OCI-LY7 (cell line): ENCODE data around the gene CSKMT. TPM values are rescaled to one million over a fixed set of nuclear protein-coding genes. Genes with fewer than 3 reads are reported as not detected.
"Not testable (repeated sequence)": the region's sequence is repeated elsewhere in the genome, so short reads cannot be mapped to it uniquely, and the experiment has no call there.

Source experiments
- BruUV-seq: library from RNA; stranded (reverse); fragments of 400-500 nt; replicated peaks from 2 replicates; lab custom pipeline; 2021; lab: Mats Ljungman, UMichigan
- CTCF ChIA-PET: fragments of 300-600 bp; sonication (Branson Sonifier 250); formaldehyde crosslinking; loops from one replicate; lab custom pipeline; 2022; ENCODE audit warnings: antibody characterized with exemption; ENCODE audit not compliant: unreplicated experiment; lab: Charles Lee
- POLR2A ChIA-PET: fragments of 300-600 bp; sonication (Branson Sonifier 250); formaldehyde crosslinking; loops from one replicate; lab custom pipeline; 2022; ENCODE audit warnings: antibody characterized with exemption; lab: Charles Lee
- DNase-seq: peaks from one replicate; pipeline ENCODE4 v3.0.0-alpha.2; 2015; ENCODE audit warnings: low spot score
- H2AFZ ChIP-seq: fragments of 200-600 bp; sonication (generic), shearing (Covaris generic); 2 replicates; pipeline ENCODE4 v1.6.1; 2014; ENCODE audit warnings: mild to moderate bottlenecking, antibody characterized with exemption, low read length, moderate library complexity
- H3K27ac ChIP-seq: fragments of 200-600 bp; sonication (generic); 2 replicates; pipeline ENCODE4 v1.5.1; 2014; ENCODE audit warnings: mixed run types, low read depth, mild to moderate bottlenecking, moderate library complexity, low read length, inconsistent platforms; ENCODE audit not compliant: poor library complexity, severe bottlenecking
- H3K36me3 ChIP-seq: fragments of 200-600 bp; sonication (generic); 2 replicates; pipeline ENCODE4 v1.6.1; 2014; ENCODE audit warnings: mild to moderate bottlenecking, antibody characterized with exemption, low read length, moderate library complexity, mixed read lengths; ENCODE audit not compliant: insufficient read depth
- H3K4me1 ChIP-seq: fragments of 200-600 bp; sonication (generic); 2 replicates; pipeline ENCODE4 v1.5.1; 2014; ENCODE audit warnings: mild to moderate bottlenecking, low read length; ENCODE audit not compliant: insufficient read depth, poor library complexity, severe bottlenecking
- H3K4me2 ChIP-seq: fragments of 200-600 bp; sonication (generic); 2 replicates; pipeline ENCODE4 v1.6.1; 2014; ENCODE audit warnings: mild to moderate bottlenecking, low read length
- H3K4me3 ChIP-seq: fragments of 200-600 bp; sonication (generic); 2 replicates; pipeline ENCODE4 v1.5.1; 2014; ENCODE audit warnings: mild to moderate bottlenecking, low read depth, low read length; ENCODE audit not compliant: poor library complexity, severe bottlenecking
- H3K79me2 ChIP-seq: fragments of 200-600 bp; sonication (generic); 2 replicates; pipeline ENCODE4 v1.6.1; 2016; ENCODE audit warnings: low read depth, mild to moderate bottlenecking, low read length, moderate library complexity, mixed read lengths; ENCODE audit not compliant: insufficient read depth
- H3K9me2 ChIP-seq: fragments of 200-600 bp; sonication (generic); 2 replicates; pipeline ENCODE4 v1.6.1; 2016; ENCODE audit warnings: mild to moderate bottlenecking, low read length, mixed read lengths; ENCODE audit not compliant: insufficient read depth
- H3K9me3 ChIP-seq: fragments of 200-600 bp; sonication (generic); 2 replicates; pipeline ENCODE4 v1.6.1; 2014; ENCODE audit warnings: mild to moderate bottlenecking, mixed run types, low read length, mixed read lengths
- H4K20me1 ChIP-seq: fragments of 200-600 bp; sonication (generic); 2 replicates; pipeline ENCODE4 v1.6.1; 2014; ENCODE audit warnings: mild to moderate bottlenecking, antibody characterized with exemption, low read length, moderate library complexity, mixed read lengths; ENCODE audit not compliant: insufficient read depth
- CTCF ChIP-seq: fragments of 200-600 bp; sonication (generic); conservative IDR thresholded peaks from 2 replicates; pipeline ENCODE4 v1.5.1; 2014; ENCODE audit warnings: mild to moderate bottlenecking, antibody characterized with exemption, low read length, moderate library complexity, mixed read lengths
- EZH2phosphoT487 ChIP-seq: fragments of 200-600 bp; sonication (generic); IDR thresholded peaks from 2 replicates; pipeline ENCODE4 v1.6.1; 2018; ENCODE audit warnings: low read depth, borderline replicate concordance, mild to moderate bottlenecking, mixed run types, antibody characterized with exemption, low read length, moderate library complexity, mixed read lengths
- intact Hi-C: fragments of 100-400 bp; cut with micrococcal nuclease; formaldehyde crosslinking; loops from one replicate; pipeline ENCODE4 v1.10.0; 2022; ENCODE audit not compliant: unreplicated experiment
- total RNA-seq, 2 experiments: library from RNA; depleted of rRNA in 1 of 2; stranded (reverse); fragments of >200 nt in 1 of 2; shearing (Covaris generic) in 1 of 2; gene quantifications; 2 replicates each; pipeline ENCODE4 v1.2.3, GENCODE V29; 2014 to 2022

The CSKMT gene
- total RNA-seq, 2 experiments from 2014 or later, result 80.1 to 88.4 TPM

- CTCF ChIA-PET, result no interaction called here
- no peaks in the 10 kb centered on the region for H3K9me3 ChIP-seq
- DNase-seq, result no peak
- H3K27ac ChIP-seq, result no peak overlapping the region
- H3K9me2 ChIP-seq, result no peaks in the 10 kb centered on the region
- H3K4me1 ChIP-seq, result peaks cover 16% of the 10 kb centered on the region
- H4K20me1 ChIP-seq, result no peaks in the 10 kb centered on the region
- no peak overlapping the region for H2AFZ ChIP-seq
- H3K4me3 ChIP-seq, result no peak overlapping the region
- peaks cover 79% of the 10 kb centered on the region for H3K36me3 ChIP-seq
- H3K4me2 ChIP-seq, result no peak overlapping the region
- POLR2A ChIA-PET, result no interaction called here
- no TSS peak for BruUV-seq
- intact Hi-C loops, result no loop called here
- TF ChIP-seq CTCF (no peak), EZH2phosphoT487 (no peak)
- H3K79me2 ChIP-seq, result no peaks in the 10 kb centered on the region
Observed at GRCh38 chr11:62702246-62702645, 37.1 kb downstream of the CSKMT start.

- H3K9me3 ChIP-seq, H3K79me2 ChIP-seq, intact Hi-C loops, H3K4me2 ChIP-seq, H4K20me1 ChIP-seq, BruUV-seq, H3K27ac ChIP-seq, H3K9me2 ChIP-seq, H2AFZ ChIP-seq, CTCF ChIA-PET, H3K4me3 ChIP-seq, DNase-seq: not testable (repeated sequence)
- peaks cover 33% of the 10 kb centered on the region for H3K4me1 ChIP-seq
- peaks cover 90% of the 10 kb centered on the region for H3K36me3 ChIP-seq
- POLR2A ChIA-PET, result interaction anchor here (0.6 kb wide), 1 partner anchor 56 kb away, joined by 10 read pairs; no protein-coding TSS in a partner anchor
Observed at GRCh38 chr11:62703921-62704320, 38.8 kb downstream of the CSKMT start.

DNA sequence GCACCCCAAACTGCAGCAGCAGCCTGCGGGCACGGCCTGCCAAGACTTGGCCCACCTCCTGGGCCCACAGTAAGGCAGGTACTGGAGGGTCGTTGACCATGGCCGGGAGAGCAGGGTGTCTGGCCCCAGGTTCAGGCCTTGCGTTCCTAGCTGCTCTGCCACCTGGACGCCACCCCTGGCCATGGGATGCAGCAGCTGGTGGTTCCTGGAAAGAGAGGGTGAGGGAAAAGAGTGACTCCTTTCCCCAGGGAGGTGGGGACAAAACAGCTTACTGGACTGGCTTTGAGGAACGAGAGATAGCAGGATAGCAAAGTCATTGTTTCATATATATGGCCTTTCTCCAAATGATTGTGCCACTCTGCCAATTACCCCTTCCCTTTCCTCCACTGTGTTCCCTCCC, 40.3 kb downstream of the CSKMT start:
- ChIA-PET CTCF (interaction anchor here (1.2 kb wide), 1 partner anchor 16 kb away, joined by 3 read pairs; the partner anchor contains the start of gene LRRN4CL), POLR2A (interaction anchor here (0.7 to 1.6 kb wide), 4 partner anchors 9 to 120 kb away, joined by 3 to 5 read pairs (median 4); no protein-coding TSS in a partner anchor)
- no TSS peak for BruUV-seq
- Histone ChIP-seq H4K20me1 (no peaks in the 10 kb centered on the region), H3K9me2 (no peaks in the 10 kb centered on the region), H3K4me2 (peak overlapping the region; percentile 94), H3K9me3 (no peaks in the 10 kb centered on the region), H3K79me2 (no peaks in the 10 kb centered on the region), H2AFZ (no peak overlapping the region; the same call in 1 of the 2 replicates), H3K27ac (peak overlapping the region; percentile 19), H3K36me3 (peaks cover 93% of the 10 kb centered on the region), H3K4me1 (peaks cover 44% of the 10 kb centered on the region), H3K4me3 (peak overlapping the region; percentile 73)
- no peak for TF ChIP-seq CTCF
- no peak for TF ChIP-seq EZH2phosphoT487
- no peak for DNase-seq
- intact Hi-C loops, result no loop called here
